ENCODE results near the gene DMXL1.

DNA sequence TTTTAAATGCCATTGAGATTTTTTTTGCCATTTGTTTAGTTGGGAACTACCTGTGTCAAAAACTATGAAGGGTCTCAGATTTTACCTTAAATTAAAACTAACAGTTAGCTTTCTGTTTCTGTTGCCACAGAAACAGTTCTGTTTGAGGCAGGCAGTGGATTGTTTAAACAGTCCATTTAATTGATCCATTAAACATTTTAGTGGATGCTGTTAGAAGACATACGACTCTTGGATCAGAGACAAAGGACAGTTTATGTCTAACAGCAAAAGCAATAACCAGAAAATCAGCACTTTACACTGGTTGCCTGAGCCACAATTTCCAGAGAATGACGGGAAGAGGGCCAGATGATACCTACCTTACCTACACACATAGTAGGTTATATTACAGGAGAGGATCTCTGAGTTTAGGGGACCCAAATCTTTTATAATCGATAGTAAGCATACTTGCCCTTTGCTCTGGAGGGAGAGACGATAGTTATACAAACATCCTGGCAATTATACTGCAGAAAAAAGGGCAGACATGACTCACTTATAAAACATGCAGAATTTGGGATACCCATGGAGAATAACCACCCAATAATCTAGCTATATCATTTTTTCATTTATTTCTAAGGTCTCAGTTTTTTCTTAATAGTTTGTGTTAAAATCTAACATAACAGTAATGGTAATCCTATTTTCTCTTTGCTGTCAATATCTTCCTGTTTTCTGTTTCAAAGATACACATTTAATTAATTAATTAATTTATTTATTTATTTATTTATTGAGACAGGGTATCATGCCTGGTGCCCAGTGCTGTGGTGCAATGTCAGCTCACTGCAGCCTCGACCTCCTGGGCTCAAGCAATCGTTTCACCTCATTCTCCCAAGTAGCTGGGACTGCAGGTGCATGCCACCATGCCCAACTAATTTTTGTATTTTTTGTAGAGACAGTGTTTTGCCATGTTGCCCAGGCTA, 148.2 kb downstream of the DMXL1 start:
- TF ChIP-seq, protein P1, sequence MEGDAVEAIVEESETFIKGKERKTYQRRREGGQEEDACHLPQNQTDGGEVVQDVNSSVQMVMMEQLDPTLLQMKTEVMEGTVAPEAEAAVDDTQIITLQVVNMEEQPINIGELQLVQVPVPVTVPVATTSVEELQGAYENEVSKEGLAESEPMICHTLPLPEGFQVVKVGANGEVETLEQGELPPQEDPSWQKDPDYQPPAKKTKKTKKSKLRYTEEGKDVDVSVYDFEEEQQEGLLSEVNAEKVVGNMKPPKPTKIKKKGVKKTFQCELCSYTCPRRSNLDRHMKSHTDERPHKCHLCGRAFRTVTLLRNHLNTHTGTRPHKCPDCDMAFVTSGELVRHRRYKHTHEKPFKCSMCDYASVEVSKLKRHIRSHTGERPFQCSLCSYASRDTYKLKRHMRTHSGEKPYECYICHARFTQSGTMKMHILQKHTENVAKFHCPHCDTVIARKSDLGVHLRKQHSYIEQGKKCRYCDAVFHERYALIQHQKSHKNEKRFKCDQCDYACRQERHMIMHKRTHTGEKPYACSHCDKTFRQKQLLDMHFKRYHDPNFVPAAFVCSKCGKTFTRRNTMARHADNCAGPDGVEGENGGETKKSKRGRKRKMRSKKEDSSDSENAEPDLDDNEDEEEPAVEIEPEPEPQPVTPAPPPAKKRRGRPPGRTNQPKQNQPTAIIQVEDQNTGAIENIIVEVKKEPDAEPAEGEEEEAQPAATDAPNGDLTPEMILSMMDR (IDR thresholded peaks at IDR 0.05), result no peak
- no peak for TF ChIP-seq POLR2A (IDR thresholded peaks at IDR 0.05)

Data from Peyer's patch (tissue), 4 donors.